Endodermal cell (in vitro differentiated cells): Measurements from ENCODE around the gene GLYAT. TPM values are rescaled to one million over a fixed set of nuclear protein-coding genes. Genes with fewer than 3 reads are reported as not detected.

Experiments used
- DNase-seq: peaks from one replicate; pipeline ENCODE4 v3.0.0-alpha.2; 2017
- H3K27ac ChIP-seq: 2 replicates; pipeline ENCODE4 v1.5.1; 2013; ENCODE audit warnings: mild to moderate bottlenecking, low read depth, low read length, moderate library complexity
- H3K27me3 ChIP-seq: 2 replicates; pipeline ENCODE4 v1.6.1; 2013; ENCODE audit warnings: mild to moderate bottlenecking, low read length, moderate library complexity; ENCODE audit not compliant: insufficient read depth, control insufficient read depth, poor library complexity, severe bottlenecking
- H3K36me3 ChIP-seq: 2 replicates; pipeline ENCODE4 v1.7.0; 2013; ENCODE audit warnings: mild to moderate bottlenecking, low read length, moderate library complexity; ENCODE audit not compliant: control insufficient read depth, insufficient read depth
- H3K4me1 ChIP-seq: one replicate; pipeline ENCODE4 v1.7.0; 2013; ENCODE audit warnings: low read length; ENCODE audit not compliant: control insufficient read depth, insufficient read depth
- H3K4me3 ChIP-seq: 2 replicates; pipeline ENCODE4 v1.5.1; 2013; ENCODE audit warnings: mild to moderate bottlenecking, low read length, moderate library complexity
- H3K9ac ChIP-seq: 2 replicates; pipeline ENCODE4 v1.6.1; 2013; ENCODE audit warnings: mild to moderate bottlenecking, low read length, moderate library complexity; ENCODE audit not compliant: poor library complexity, severe bottlenecking; ENCODE audit errors: extremely low read depth
- H3K9me3 ChIP-seq: 2 replicates; pipeline ENCODE4 v1.6.1; 2013; ENCODE audit warnings: mild to moderate bottlenecking, low read length, moderate library complexity; ENCODE audit not compliant: control insufficient read depth
- H3K27ac Mint-ChIP-seq: 2 replicates; pipeline ENCODE4 v1.8.0; 2020; ENCODE audit warnings: mixed read lengths
- H3K27me3 Mint-ChIP-seq: 2 replicates; pipeline ENCODE4 v1.8.0; 2021; ENCODE audit warnings: mild to moderate bottlenecking, mixed read lengths; ENCODE audit not compliant: insufficient read depth
- H3K36me3 Mint-ChIP-seq: 2 replicates; pipeline ENCODE4 v1.8.0; 2020; ENCODE audit warnings: low read depth, mixed read lengths
- H3K4me1 Mint-ChIP-seq: 2 replicates; pipeline ENCODE4 v1.8.0; 2020; ENCODE audit warnings: mixed read lengths
- H3K4me3 Mint-ChIP-seq: 2 replicates; pipeline ENCODE4 v1.8.0; 2020; ENCODE audit warnings: mild to moderate bottlenecking, moderate library complexity, mixed read lengths
- H3K9me3 Mint-ChIP-seq: 2 replicates; pipeline ENCODE4 v1.8.0; 2020; ENCODE audit warnings: mild to moderate bottlenecking, mixed read lengths
- WGBS, 2 experiments: methylation state at CpG; one replicate each; pipeline versions ENCODE4 v1.1.5 to v1.1.7; 2013; ENCODE audit warnings: missing lambda C conversion rate in 2 of 2, mixed read lengths in 1 of 2; ENCODE audit not compliant: insufficient coverage in 1 of 2, insufficient read length in 1 of 2; 5-methylcytosine and 5-hydroxymethylcytosine counted together
- total RNA-seq, 2 donors: library from RNA; stranded (reverse); fragmentation: NEBNext Ultra II Directional in 1 of 2; extraction: Animal tissue kit (Norgen Biotek cat#: 25700) in 1 of 2; gene quantifications; 2 replicates in 1 of 2; 3 replicates in 1 of 2; pipeline ENCODE4 v1.2.1, GENCODE V29; 2021
- TF ChIP-seq, protein P1 (sequence below): fragments of 200-600 bp; sonication (generic); conservative IDR thresholded peaks from 2 replicates; pipeline ENCODE4 v1.5.0; 2021; ENCODE audit warnings: antibody characterized with exemption, mild to moderate bottlenecking

The GLYAT gene
- total RNA-seq, 2 donors from 2014 or later = not detected

- H3K27me3 ChIP-seq = no peaks in the 10 kb centered on the region
- no peaks in the 10 kb centered on the region for H3K36me3 ChIP-seq
- no peak overlapping the region for H3K4me3 Mint-ChIP-seq
- no peak overlapping the region for H3K9ac ChIP-seq
- H3K4me1 ChIP-seq = no peaks in the 10 kb centered on the region
- 69 to 100% methylated on average over 2 to 6 of the region's 6 CpGs for WGBS, 2 experiments
- H3K4me3 ChIP-seq = no peak overlapping the region
- H3K27ac Mint-ChIP-seq = no peak overlapping the region
- no peak for DNase-seq
- TF ChIP-seq, protein P1, sequence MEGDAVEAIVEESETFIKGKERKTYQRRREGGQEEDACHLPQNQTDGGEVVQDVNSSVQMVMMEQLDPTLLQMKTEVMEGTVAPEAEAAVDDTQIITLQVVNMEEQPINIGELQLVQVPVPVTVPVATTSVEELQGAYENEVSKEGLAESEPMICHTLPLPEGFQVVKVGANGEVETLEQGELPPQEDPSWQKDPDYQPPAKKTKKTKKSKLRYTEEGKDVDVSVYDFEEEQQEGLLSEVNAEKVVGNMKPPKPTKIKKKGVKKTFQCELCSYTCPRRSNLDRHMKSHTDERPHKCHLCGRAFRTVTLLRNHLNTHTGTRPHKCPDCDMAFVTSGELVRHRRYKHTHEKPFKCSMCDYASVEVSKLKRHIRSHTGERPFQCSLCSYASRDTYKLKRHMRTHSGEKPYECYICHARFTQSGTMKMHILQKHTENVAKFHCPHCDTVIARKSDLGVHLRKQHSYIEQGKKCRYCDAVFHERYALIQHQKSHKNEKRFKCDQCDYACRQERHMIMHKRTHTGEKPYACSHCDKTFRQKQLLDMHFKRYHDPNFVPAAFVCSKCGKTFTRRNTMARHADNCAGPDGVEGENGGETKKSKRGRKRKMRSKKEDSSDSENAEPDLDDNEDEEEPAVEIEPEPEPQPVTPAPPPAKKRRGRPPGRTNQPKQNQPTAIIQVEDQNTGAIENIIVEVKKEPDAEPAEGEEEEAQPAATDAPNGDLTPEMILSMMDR = no peak
- peaks cover 31% of the 10 kb centered on the region for H3K9me3 ChIP-seq
- H3K27ac ChIP-seq = no peak overlapping the region
- peaks cover 70% of the 10 kb centered on the region for H3K9me3 Mint-ChIP-seq
- H3K36me3 Mint-ChIP-seq = no peaks in the 10 kb centered on the region
- no peaks in the 10 kb centered on the region for H3K27me3 Mint-ChIP-seq
- H3K4me1 Mint-ChIP-seq = no peaks in the 10 kb centered on the region
Measured at GRCh38 chr11:58762284-58763119, 30.8 kb upstream of the GLYAT start.

- peaks cover 80% of the 10 kb centered on the region for H3K9me3 Mint-ChIP-seq
- DNase-seq = no peak
- H3K9ac ChIP-seq = no peak overlapping the region
- no peak overlapping the region for H3K4me3 ChIP-seq
- no peak overlapping the region for H3K27ac ChIP-seq
- TF ChIP-seq, protein P1 = no peak
- no peaks in the 10 kb centered on the region for H3K27me3 Mint-ChIP-seq
- H3K27me3 ChIP-seq = no peaks in the 10 kb centered on the region
- no peak overlapping the region for H3K27ac Mint-ChIP-seq
- H3K36me3 ChIP-seq = no peaks in the 10 kb centered on the region
- no peaks in the 10 kb centered on the region for H3K36me3 Mint-ChIP-seq
- H3K4me3 Mint-ChIP-seq = no peak overlapping the region
- no peaks in the 10 kb centered on the region for H3K4me1 Mint-ChIP-seq
- H3K4me1 ChIP-seq = no peaks in the 10 kb centered on the region
- H3K9me3 ChIP-seq = peaks cover 34% of the 10 kb centered on the region
Measured at GRCh38 chr11:58757439-58757838, 25.7 kb upstream of the GLYAT start.

GRCh38 chr11:58745705-58746364 is 14.1 kb upstream of the GLYAT start:
- Histone ChIP-seq H3K9me3 (peaks cover 87% of the 10 kb centered on the region), H3K27me3 (no peaks in the 10 kb centered on the region), H3K4me3 (no peak overlapping the region), H3K36me3 (no peaks in the 10 kb centered on the region), H3K4me1 (no peaks in the 10 kb centered on the region), H3K27ac (no peak overlapping the region), H3K9ac (no peak overlapping the region)
- Mint-ChIP-seq H3K27ac (no peak overlapping the region), H3K27me3 (no peaks in the 10 kb centered on the region), H3K9me3 (peaks cover 88% of the 10 kb centered on the region), H3K4me1 (no peaks in the 10 kb centered on the region), H3K36me3 (no peaks in the 10 kb centered on the region), H3K4me3 (no peak overlapping the region)
- no peak for DNase-seq
- TF ChIP-seq, protein P1 = no peak
- 66 to 100% methylated on average over 2 to 5 of the region's 5 CpGs for WGBS, 2 experiments
